ENCODE measurements around the gene RAB13. TPM values are rescaled to one million over a fixed set of nuclear protein-coding genes. Genes with fewer than 3 reads are reported as not detected.
"Not testable (repeated sequence)": the region's sequence is repeated elsewhere in the genome, so short reads cannot be mapped to it uniquely, and the experiment has no call there.

RAB13 gene
- polyA plus RNA-seq, 1 of the 3 experiments (the other 2 are of a cell fraction) = 156 TPM

GRCh38 chr1:154006136-154006535 is 20.0 kb upstream of the RAB13 start:
- 100% methylated on average over 3 of the region's 3 CpGs for WGBS (ENCODE audit: low lambda C conversion rate)
- H2AFZ ChIP-seq (ENCODE audit: low read depth) = no peak overlapping the region

GRCh38 chr1:154000420-154000819 is 14.3 kb upstream of the RAB13 start:
- DNase-seq = no peak
- Histone ChIP-seq H3K9me3 (no peaks in the 10 kb centered on the region), H3K79me2 (ENCODE audit: insufficient read depth) (no peaks in the 10 kb centered on the region), H3K4me2 (no peak overlapping the region), H3K9me2 (no peaks in the 10 kb centered on the region), H3K27me3 (ENCODE audit: insufficient read depth) (no peaks in the 10 kb centered on the region), H2AFZ (ENCODE audit: low read depth) (no peak overlapping the region), H3F3A (replicated peaks; ENCODE audit: insufficient read depth) (peaks cover 11% of the 10 kb centered on the region), H3K36me3 (replicated peaks in 1 of 2; ENCODE audit: control insufficient read depth in 1 of 2, insufficient read depth in 2 of 2, low read length in 1 of 2) (peaks cover 0 to 2% of the 10 kb centered on the region in 2 experiments), H3K4me3 (ENCODE audit: low read depth in 2 of 2, low read length in 1 of 2) (no peak overlapping the region), H4K20me1 (ENCODE audit: insufficient read depth) (no peaks in the 10 kb centered on the region), H3K9ac (no peak overlapping the region), H3K4me1 (ENCODE audit: control insufficient read depth in 1 of 2, insufficient read depth in 2 of 2, low read depth in 1 of 2, low read length in 1 of 2) (0 out of 4 replicates have a peak, but pooled peaks cover 0 to 7% of the 10 kb centered on the region in 2 experiments), H3K27ac (ENCODE audit: low read depth in 2 of 2, low read length in 1 of 2) (no peak overlapping the region)
- TF ChIP-seq MAX (IDR thresholded peaks at IDR 0.05; ENCODE audit: low read depth) = no peak
- 60% methylated on average over 4 of the region's 4 CpGs for WGBS (ENCODE audit: low lambda C conversion rate)
- CTCF ChIA-PET = interaction anchor here (1.2 kb wide), 1 partner anchor 14 kb away, joined by 4 read pairs; the partner anchor contains the start of gene RAB13
- POLR2A ChIA-PET = interaction anchor here (1.1 to 3.6 kb wide), 2 partner anchors 8 to 10 kb away, joined by 4 to 33 read pairs; partner anchors contain the start of gene RPS27

More at GRCh38 chr1:154006136-154006535, 20.0 kb upstream of the RAB13 start:
- H3K27ac ChIP-seq (ENCODE audit: low read depth in 2 of 2, low read length in 1 of 2) = no peak overlapping the region
- ChIA-PET CTCF (no interaction called here), POLR2A (no interaction called here)
- H3K4me2 ChIP-seq = no peak overlapping the region
- TF ChIP-seq RAD21 (IDR thresholded peaks at IDR 0.05; ENCODE audit: low read length) (no peak), YY1 (IDR thresholded peaks at IDR 0.05; ENCODE audit: low read depth) (no peak), ZBTB33 (IDR thresholded peaks at IDR 0.05; ENCODE audit: borderline replicate concordance, low read depth) (no peak), MXI1 (IDR thresholded peaks at IDR 0.05; ENCODE audit: low read depth, low read length) (no peak), TEAD4 (IDR thresholded peaks at IDR 0.05; ENCODE audit: borderline replicate concordance, insufficient read depth) (no peak)
- no peak overlapping the region for H3K4me3 ChIP-seq (ENCODE audit: low read depth in 2 of 2, low read length in 1 of 2)
- H3K9ac ChIP-seq = no peak overlapping the region
- no peaks in the 10 kb centered on the region for H3K36me3 ChIP-seq (replicated peaks in 1 of 2; ENCODE audit: control insufficient read depth in 1 of 2, insufficient read depth in 2 of 2, low read length in 1 of 2)
- no peaks in the 10 kb centered on the region for H3K27me3 ChIP-seq (ENCODE audit: insufficient read depth)
- 0 out of 4 replicates have a peak, but pooled peaks cover 0 to 6% of the 10 kb centered on the region in 2 experiments for H3K4me1 ChIP-seq (ENCODE audit: control insufficient read depth in 1 of 2, insufficient read depth in 2 of 2, low read depth in 1 of 2, low read length in 1 of 2)
- H3F3A ChIP-seq (replicated peaks; ENCODE audit: insufficient read depth) = peaks cover 4% of the 10 kb centered on the region
- no peaks in the 10 kb centered on the region for H3K79me2 ChIP-seq (ENCODE audit: insufficient read depth)
- H3K9me2 ChIP-seq = no peaks in the 10 kb centered on the region
- no peaks in the 10 kb centered on the region for H3K9me3 ChIP-seq
- H4K20me1 ChIP-seq (ENCODE audit: insufficient read depth) = no peaks in the 10 kb centered on the region
- no peak for DNase-seq

- H3K9me2 ChIP-seq; H3K27ac ChIP-seq (ENCODE audit: low read depth in 2 of 2, low read length in 1 of 2); DNase-seq; H2AFZ ChIP-seq (ENCODE audit: low read depth); H3K9ac ChIP-seq; CTCF ChIA-PET; H3K9me3 ChIP-seq; H3K4me2 ChIP-seq; H4K20me1 ChIP-seq (ENCODE audit: insufficient read depth); POLR2A ChIA-PET; H3K4me3 ChIP-seq (ENCODE audit: low read depth in 2 of 2, low read length in 1 of 2); H3K27me3 ChIP-seq (ENCODE audit: insufficient read depth): not testable (repeated sequence)
- peaks cover 12% of the 10 kb centered on the region for H3K79me2 ChIP-seq (ENCODE audit: insufficient read depth)
- H3K4me1 ChIP-seq (ENCODE audit: control insufficient read depth in 1 of 2, insufficient read depth in 2 of 2, low read depth in 1 of 2, low read length in 1 of 2) = peaks cover 13 to 19% of the 10 kb centered on the region in 2 experiments; a peak in 3 of 4 replicates
- peaks cover 18 to 26% of the 10 kb centered on the region in 2 experiments for H3K36me3 ChIP-seq (replicated peaks in 1 of 2; ENCODE audit: control insufficient read depth in 1 of 2, insufficient read depth in 2 of 2, low read length in 1 of 2)
- H3F3A ChIP-seq (replicated peaks; ENCODE audit: insufficient read depth) = peaks cover 46% of the 10 kb centered on the region
- 94% methylated on average over 10 of the region's 10 CpGs for WGBS (ENCODE audit: low lambda C conversion rate)
Observed at GRCh38 chr1:153996882-153997281, 10.7 kb upstream of the RAB13 start.
